GM12878 (cell line): Measurements from ENCODE around the gene TMEM168.

Source experiments
- CBX5 ChIP-seq: sonication (generic); IDR thresholded peaks from 2 replicates; pipeline ENCODE4 v1.6.1; 2016; ENCODE audit warnings: low read depth, moderate library complexity, mild to moderate bottlenecking, inconsistent platforms
- CTCF ChIP-seq, 3 experiments: IDR thresholded peaks in 2 of 3; conservative IDR thresholded peaks in 1 of 3; 2 replicates each; pipeline ENCODE4 v1.5.1; 2011; ENCODE audit warnings: low read depth in 3 of 3, low read length in 3 of 3, mild to moderate bottlenecking in 3 of 3, control low read depth in 2 of 3, moderate library complexity in 2 of 3, inconsistent platforms in 1 of 3, mixed read lengths in 1 of 3; ENCODE audit not compliant: control insufficient read depth in 2 of 3, insufficient read depth in 1 of 3; ENCODE audit errors: extremely low read depth in 1 of 3
- GABPA ChIP-seq: IDR thresholded peaks from 2 replicates; pipeline ENCODE4 v1.6.1; 2014; ENCODE audit warnings: antibody characterized with exemption, low read depth, mild to moderate bottlenecking, inconsistent platforms
- HDAC2 ChIP-seq: fragments of 200-600 bp; sonication (generic); IDR thresholded peaks from 2 replicates; pipeline ENCODE4 v1.6.1; 2017
- SMC3 ChIP-seq: IDR thresholded peaks from 2 replicates; pipeline ENCODE4 v1.6.1; 2011; ENCODE audit warnings: low read length, improper control_type of control experiment, borderline replicate concordance

GRCh38 chr7:112753298-112753697, 36.9 kb downstream of the TMEM168 start:
- TF ChIP-seq CTCF (IDR thresholded peaks at IDR 0.05 in 2 of 3, conservative IDR thresholded peaks at IDR 0.05 in 1 of 3; ENCODE audit: control insufficient read depth in 2 of 3, extremely low read depth in 1 of 3, insufficient read depth in 1 of 3, low read depth in 3 of 3, low read length in 3 of 3) (no peak), HDAC2 (no peak), SMC3 (no peak), CBX5 (no peak), GABPA (no peak)
